DND-41 (cell line): Measurements from ENCODE around the gene CACNB4.

Experiments
- ATAC-seq: fragments of 200-7000 bp; cut with Tn5 transposase; 3 replicates; pipeline ENCODE4 v1.9.1; 2021; ENCODE audit warnings: low read depth; ENCODE audit not compliant: insufficient read depth
- DNase-seq: peaks from one replicate; pipeline ENCODE4 v3.0.0-alpha.2; 2020
- H2AFZ ChIP-seq: 2 replicates; pipeline ENCODE4 v1.6.0; 2012; ENCODE audit warnings: low read depth, low read length
- H3K27ac ChIP-seq: 2 replicates; pipeline ENCODE4 v1.5.1; 2012; ENCODE audit warnings: low read length, inconsistent platforms
- H3K27me3 ChIP-seq: fragments of 200-600 bp; sonication (generic); 2 replicates; pipeline ENCODE4 v1.6.0; 2012; ENCODE audit warnings: low read length, mild to moderate bottlenecking, inconsistent platforms; ENCODE audit not compliant: insufficient read depth, poor library complexity
- H3K36me3 ChIP-seq: 2 replicates; pipeline ENCODE4 v1.5.1; 2012; ENCODE audit warnings: low read length, inconsistent platforms; ENCODE audit not compliant: insufficient read depth
- H3K4me1 ChIP-seq: 2 replicates; pipeline ENCODE4 v1.5.1; 2012; ENCODE audit warnings: mild to moderate bottlenecking, low read length; ENCODE audit not compliant: insufficient read depth
- H3K4me2 ChIP-seq: 2 replicates; pipeline ENCODE4 v1.6.0; 2012; ENCODE audit warnings: mild to moderate bottlenecking, moderate library complexity, low read length, inconsistent platforms; ENCODE audit not compliant: insufficient read depth
- H3K4me3 ChIP-seq, 2 experiments: fragments of 200-600 bp in 1 of 2; shearing (Covaris generic) in 1 of 2; 2 replicates each; pipeline ENCODE4 v1.5.1; 2012 to 2016; ENCODE audit warnings: inconsistent platforms in 2 of 2, low read length in 2 of 2, mild to moderate bottlenecking in 2 of 2, low read depth in 1 of 2, moderate library complexity in 1 of 2
- H3K79me2 ChIP-seq: 2 replicates; pipeline ENCODE4 v1.6.0; 2012; ENCODE audit warnings: low read length, inconsistent platforms; ENCODE audit not compliant: insufficient read depth
- H3K9ac ChIP-seq: 2 replicates; pipeline ENCODE4 v1.6.0; 2012; ENCODE audit warnings: low read depth, mild to moderate bottlenecking, inconsistent platforms, low read length, moderate library complexity
- H3K9me3 ChIP-seq: 2 replicates; pipeline ENCODE4 v1.5.1; 2012; ENCODE audit warnings: low read length, moderate library complexity, mild to moderate bottlenecking, inconsistent platforms; ENCODE audit not compliant: insufficient read depth, severe bottlenecking
- H4K20me1 ChIP-seq: 2 replicates; pipeline ENCODE4 v1.6.0; 2012; ENCODE audit warnings: low read length; ENCODE audit not compliant: insufficient read depth
- EZH2 ChIP-seq: IDR thresholded peaks from 3 replicates; pipeline ENCODE4 v1.6.1; 2012; ENCODE audit warnings: borderline replicate concordance, low read depth, mild to moderate bottlenecking, moderate library complexity, low read length, inconsistent platforms; ENCODE audit not compliant: severe bottlenecking
- TF ChIP-seq, protein P1 (sequence below): IDR thresholded peaks from 2 replicates; pipeline ENCODE4 v1.5.1; 2012; ENCODE audit warnings: borderline replicate concordance, low read length, moderate library complexity, mild to moderate bottlenecking; ENCODE audit not compliant: poor library complexity, severe bottlenecking; ENCODE audit errors: extremely low read depth

The CACNB4 gene

DNA sequence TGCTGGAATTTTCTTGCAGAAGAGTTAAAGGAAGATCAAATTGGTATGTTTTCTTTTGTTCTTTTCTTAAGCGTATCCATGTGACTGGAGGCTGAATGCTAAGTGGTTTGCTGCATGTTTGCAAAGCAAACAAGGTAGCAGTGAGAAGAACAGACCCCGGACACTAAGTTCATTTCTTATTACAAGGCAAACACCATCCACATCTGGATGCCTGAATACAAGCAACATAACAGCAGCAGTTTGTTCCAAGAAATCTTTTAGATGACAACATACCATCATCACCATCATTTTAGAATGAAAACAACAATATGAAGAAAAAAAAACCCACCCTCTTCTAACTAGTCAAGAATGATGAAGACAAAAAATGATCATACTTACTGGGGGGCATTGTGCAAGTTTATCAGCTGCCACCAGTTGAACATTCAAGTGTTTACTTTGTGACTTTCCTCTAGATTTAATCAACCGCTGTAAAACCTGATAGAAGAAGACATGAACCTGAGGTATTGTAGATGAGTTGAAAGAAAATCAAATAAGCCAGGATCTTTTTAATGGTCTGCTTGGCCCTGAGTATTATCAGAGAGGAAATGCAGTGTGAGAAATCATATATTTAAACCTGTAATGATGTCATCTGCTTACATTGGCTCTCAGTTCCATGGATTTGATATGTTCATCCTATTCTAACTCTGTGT is 245.6 kb downstream of the CACNB4 start:
- peaks cover 7% of the 10 kb centered on the region for H3K27me3 ChIP-seq
- H3K4me3 ChIP-seq, result no peak overlapping the region
- no peak overlapping the region for H3K27ac ChIP-seq
- H3K9ac ChIP-seq, result no peak overlapping the region
- H3K79me2 ChIP-seq, result no peaks in the 10 kb centered on the region
- H3K9me3 ChIP-seq, result no peaks in the 10 kb centered on the region
- no peak for TF ChIP-seq EZH2
- TF ChIP-seq, protein P1, sequence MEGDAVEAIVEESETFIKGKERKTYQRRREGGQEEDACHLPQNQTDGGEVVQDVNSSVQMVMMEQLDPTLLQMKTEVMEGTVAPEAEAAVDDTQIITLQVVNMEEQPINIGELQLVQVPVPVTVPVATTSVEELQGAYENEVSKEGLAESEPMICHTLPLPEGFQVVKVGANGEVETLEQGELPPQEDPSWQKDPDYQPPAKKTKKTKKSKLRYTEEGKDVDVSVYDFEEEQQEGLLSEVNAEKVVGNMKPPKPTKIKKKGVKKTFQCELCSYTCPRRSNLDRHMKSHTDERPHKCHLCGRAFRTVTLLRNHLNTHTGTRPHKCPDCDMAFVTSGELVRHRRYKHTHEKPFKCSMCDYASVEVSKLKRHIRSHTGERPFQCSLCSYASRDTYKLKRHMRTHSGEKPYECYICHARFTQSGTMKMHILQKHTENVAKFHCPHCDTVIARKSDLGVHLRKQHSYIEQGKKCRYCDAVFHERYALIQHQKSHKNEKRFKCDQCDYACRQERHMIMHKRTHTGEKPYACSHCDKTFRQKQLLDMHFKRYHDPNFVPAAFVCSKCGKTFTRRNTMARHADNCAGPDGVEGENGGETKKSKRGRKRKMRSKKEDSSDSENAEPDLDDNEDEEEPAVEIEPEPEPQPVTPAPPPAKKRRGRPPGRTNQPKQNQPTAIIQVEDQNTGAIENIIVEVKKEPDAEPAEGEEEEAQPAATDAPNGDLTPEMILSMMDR, result no peak
- no peaks in the 10 kb centered on the region for H3K36me3 ChIP-seq
- H2AFZ ChIP-seq, result no peak overlapping the region
- DNase-seq (no peak), ATAC-seq (no peak)
- H3K4me2 ChIP-seq, result no peak overlapping the region
- no peaks in the 10 kb centered on the region for H4K20me1 ChIP-seq
- H3K4me1 ChIP-seq, result no peaks in the 10 kb centered on the region

DNA sequence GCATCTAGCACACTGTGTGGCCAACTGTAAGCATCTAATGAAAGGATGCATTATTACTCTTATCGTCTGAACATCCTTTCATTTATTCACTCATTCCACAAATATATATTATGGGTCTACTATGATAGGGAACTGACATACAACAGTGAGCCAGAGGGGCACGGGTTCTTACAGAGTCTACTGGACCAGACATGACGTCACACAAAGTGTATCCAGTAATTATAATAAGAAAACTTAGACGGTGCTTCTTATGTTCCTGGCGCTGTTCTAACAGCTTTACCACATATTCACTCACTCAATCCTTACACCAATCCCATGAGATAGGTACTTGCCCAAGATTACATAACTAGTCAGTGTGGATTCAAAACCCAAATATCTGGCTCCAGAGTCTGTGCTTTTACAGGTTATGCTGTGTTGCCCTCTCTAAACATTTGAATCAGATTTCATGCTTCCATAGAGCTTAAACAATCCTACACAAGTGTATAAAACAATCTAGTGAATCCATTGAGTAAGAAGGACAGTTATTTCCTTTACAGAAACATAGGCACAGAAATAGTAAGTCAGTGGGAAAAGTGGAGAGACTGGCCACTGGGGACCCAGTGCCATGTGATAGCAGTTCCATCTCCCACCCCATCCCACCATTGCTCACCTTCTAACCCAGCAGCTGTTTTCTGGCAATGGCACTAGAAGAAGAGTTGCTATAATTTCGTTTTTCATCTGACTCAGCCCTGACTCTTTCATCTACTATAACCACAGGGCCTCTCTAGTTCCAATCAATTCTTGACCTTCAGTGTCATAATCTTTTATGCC is 246.4 kb downstream of the CACNB4 start:
- H3K4me2 ChIP-seq, result no peak overlapping the region
- no peak overlapping the region for H3K27ac ChIP-seq
- no peak for TF ChIP-seq EZH2
- no peaks in the 10 kb centered on the region for H3K36me3 ChIP-seq
- H3K27me3 ChIP-seq, result peaks cover 7% of the 10 kb centered on the region
- ATAC-seq, result no peak
- no peaks in the 10 kb centered on the region for H3K4me1 ChIP-seq
- no peaks in the 10 kb centered on the region for H3K79me2 ChIP-seq
- no peak overlapping the region for H2AFZ ChIP-seq
- H3K4me3 ChIP-seq, result no peak overlapping the region
- no peak overlapping the region for H3K9ac ChIP-seq
- no peaks in the 10 kb centered on the region for H3K9me3 ChIP-seq
- H4K20me1 ChIP-seq, result no peaks in the 10 kb centered on the region
- DNase-seq, result no peak

DNA sequence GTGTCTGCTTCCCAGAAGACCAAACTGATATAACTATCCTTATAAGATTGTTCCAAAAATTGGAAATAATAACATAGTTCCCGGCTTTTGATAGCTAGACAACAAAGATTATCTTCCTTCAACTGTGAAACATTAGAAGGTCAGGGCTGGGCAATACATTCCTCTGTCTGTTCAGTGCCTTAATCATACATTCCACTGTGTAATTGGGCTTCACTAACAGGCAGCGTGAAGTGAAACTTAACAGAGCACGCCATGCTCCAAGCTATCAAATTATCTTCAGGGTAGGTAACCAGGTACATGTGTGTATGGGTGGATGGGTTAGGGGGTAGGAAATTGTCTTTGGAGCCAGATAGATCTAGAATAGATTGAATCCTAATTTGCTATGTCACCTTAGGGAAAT is 247.1 kb downstream of the CACNB4 start:
- no peaks in the 10 kb centered on the region for H4K20me1 ChIP-seq
- no peak overlapping the region for H3K4me3 ChIP-seq
- H2AFZ ChIP-seq, result no peak overlapping the region
- H3K4me2 ChIP-seq, result no peak overlapping the region
- H3K9me3 ChIP-seq, result no peaks in the 10 kb centered on the region
- TF ChIP-seq, protein P1, result no peak
- TF ChIP-seq EZH2, result no peak
- no peaks in the 10 kb centered on the region for H3K4me1 ChIP-seq
- H3K9ac ChIP-seq, result no peak overlapping the region
- no peaks in the 10 kb centered on the region for H3K36me3 ChIP-seq
- H3K79me2 ChIP-seq, result no peaks in the 10 kb centered on the region
- peaks cover 7% of the 10 kb centered on the region for H3K27me3 ChIP-seq
- no peak overlapping the region for H3K27ac ChIP-seq
- DNase-seq, result no peak
- no peak for ATAC-seq

DNA sequence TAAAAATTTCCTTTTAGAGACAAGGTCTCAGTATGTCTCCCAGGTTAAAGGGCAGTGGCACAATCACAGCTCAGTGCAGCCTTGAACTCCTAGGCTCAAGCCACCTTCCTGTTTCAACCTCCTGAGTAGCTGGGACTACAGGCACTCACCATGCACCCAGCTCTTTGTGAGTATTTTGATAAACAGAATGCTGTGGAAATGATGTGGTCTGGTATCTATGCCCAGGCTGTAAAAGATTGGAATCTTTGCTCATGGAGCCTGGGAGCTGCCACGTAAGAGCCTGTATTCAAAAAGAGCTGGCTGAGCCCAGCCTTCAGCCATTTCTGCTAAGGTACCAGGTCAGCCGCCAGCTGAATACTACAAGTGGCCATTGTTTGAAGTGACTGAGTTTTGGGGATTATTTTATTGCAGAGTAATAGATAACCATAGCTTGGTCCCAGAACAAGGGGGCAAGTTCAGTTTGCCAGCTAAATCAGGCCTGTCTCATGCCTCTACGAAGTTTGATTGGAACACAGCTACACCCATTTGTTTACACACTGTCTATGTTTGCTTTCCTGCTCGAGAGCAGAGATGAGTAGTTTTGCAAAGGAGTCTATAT is 249.3 kb downstream of the CACNB4 start:
- TF ChIP-seq EZH2, result no peak
- TF ChIP-seq, protein P1, result no peak
- Histone ChIP-seq H3K4me3 (no peak overlapping the region), H3K27me3 (peaks cover 7% of the 10 kb centered on the region), H3K79me2 (no peaks in the 10 kb centered on the region), H3K36me3 (no peaks in the 10 kb centered on the region), H3K9ac (no peak overlapping the region), H3K27ac (no peak overlapping the region), H3K9me3 (no peaks in the 10 kb centered on the region), H3K4me1 (no peaks in the 10 kb centered on the region), H3K4me2 (no peak overlapping the region), H2AFZ (no peak overlapping the region), H4K20me1 (no peaks in the 10 kb centered on the region)
- ATAC-seq, result no peak
- DNase-seq, result no peak
